Activated naive CD4-positive, alpha-beta T cell treated with anti-CD3 and anti-CD28 coated beads for 36 hours (primary cell): ENCODE measurements around the gene TBC1D25. TPM values are rescaled to one million over a fixed set of nuclear protein-coding genes. Genes with fewer than 3 reads are reported as not detected.

Experiments
- CTCF ChIA-PET: fragments of 350-600 bp; sonication (Branson Sonifier 250); formaldehyde crosslinking; loops from one replicate; lab custom pipeline; 2021; ENCODE audit warnings: antibody characterized with exemption; lab: Charles Lee
- DNase-seq: peaks from one replicate; pipeline ENCODE4 v3.0.0-alpha.2; 2020
- H3K27ac Mint-ChIP-seq: one replicate; pipeline ENCODE4 v1.8.0; 2021; ENCODE audit warnings: mild to moderate bottlenecking, mixed read lengths
- H3K27me3 Mint-ChIP-seq: one replicate; pipeline ENCODE4 v1.8.0; 2021; ENCODE audit warnings: low read depth, mixed read lengths
- H3K36me3 Mint-ChIP-seq: one replicate; pipeline ENCODE4 v1.8.0; 2021; ENCODE audit warnings: low read depth, mixed read lengths
- H3K4me1 Mint-ChIP-seq: one replicate; pipeline ENCODE4 v1.8.0; 2021; ENCODE audit warnings: low read depth, mixed read lengths
- H3K4me3 Mint-ChIP-seq: one replicate; pipeline ENCODE4 v1.8.0; 2021; ENCODE audit warnings: mild to moderate bottlenecking, moderate library complexity, mixed read lengths
- H3K9me3 Mint-ChIP-seq: one replicate; pipeline ENCODE4 v1.8.0; 2021; ENCODE audit warnings: mixed read lengths
- intact Hi-C: fragments of 100-400 bp; cut with micrococcal nuclease; formaldehyde crosslinking; loops from one replicate; pipeline ENCODE4 v1.15.1; 2023
- total RNA-seq, 2 experiments: library from RNA; stranded (reverse); gene quantifications; one replicate each; pipeline ENCODE4 v1.2.3, GENCODE V29; 2021

TBC1D25 gene
- total RNA-seq, 2 experiments from 2014 or later: 10.6 to 11.1 TPM

- Mint-ChIP-seq H3K4me3 (peak overlapping the region; percentile 96), H3K27ac (peak overlapping the region; percentile 99), H3K9me3 (no peaks in the 10 kb centered on the region), H3K36me3 (peaks cover 38% of the 10 kb centered on the region), H3K27me3 (no peaks in the 10 kb centered on the region), H3K4me1 (peaks cover 32% of the 10 kb centered on the region)
- intact Hi-C loops: loop anchor here (10.0 kb wide), 1 partner anchor 491 kb away; no protein-coding TSS in a partner anchor
- CTCF ChIA-PET: no interaction called here
- no peak for DNase-seq
Observed at GRCh38 chrX:48575642-48576041, 36.1 kb downstream of the TBC1D25 start.

- DNase-seq: no peak
- CTCF ChIA-PET: no interaction called here
- intact Hi-C loops: loop anchor here (10.0 kb wide), 1 partner anchor 491 kb away; no protein-coding TSS in a partner anchor
- H3K4me1 Mint-ChIP-seq: peaks cover 32% of the 10 kb centered on the region
- no peaks in the 10 kb centered on the region for H3K9me3 Mint-ChIP-seq
- peak overlapping the region; percentile 96 for H3K4me3 Mint-ChIP-seq
- peak overlapping the region; percentile 99 for H3K27ac Mint-ChIP-seq
- H3K36me3 Mint-ChIP-seq: peaks cover 38% of the 10 kb centered on the region
- H3K27me3 Mint-ChIP-seq: no peaks in the 10 kb centered on the region
Observed at GRCh38 chrX:48576108-48576507, 36.6 kb downstream of the TBC1D25 start.

DNA sequence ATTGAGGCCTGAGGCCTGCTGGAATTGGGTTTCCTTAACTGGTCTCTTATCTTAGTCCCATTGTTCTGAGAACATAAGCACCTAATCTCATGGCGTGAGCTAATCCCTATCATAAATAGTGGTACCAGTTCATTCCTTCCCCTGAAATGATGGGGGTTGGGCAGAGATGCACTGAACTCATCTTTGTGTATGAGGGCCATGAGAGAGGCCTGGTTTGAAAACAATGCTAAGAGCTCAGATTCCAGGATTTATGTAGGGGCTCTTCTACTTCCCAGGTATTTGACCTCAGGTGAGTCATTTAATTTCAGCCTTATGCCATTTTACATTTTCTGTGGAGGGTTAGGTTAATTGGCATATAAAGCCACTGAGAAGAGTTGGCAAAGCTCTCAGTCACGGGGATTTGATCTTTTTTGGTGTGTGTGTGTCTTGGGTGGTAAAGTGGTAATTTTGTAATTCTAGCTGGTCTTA lies 39.2 kb downstream of the TBC1D25 start:
- H3K4me1 Mint-ChIP-seq: peaks cover 30% of the 10 kb centered on the region
- peaks cover 38% of the 10 kb centered on the region for H3K36me3 Mint-ChIP-seq
- intact Hi-C loops: loop anchor here (10.0 kb wide), 1 partner anchor 494 kb away; no protein-coding TSS in a partner anchor
- no peaks in the 10 kb centered on the region for H3K27me3 Mint-ChIP-seq
- H3K4me3 Mint-ChIP-seq: no peak overlapping the region
- CTCF ChIA-PET: no interaction called here
- peak overlapping the region; percentile 30 for H3K27ac Mint-ChIP-seq
- DNase-seq: no peak
- H3K9me3 Mint-ChIP-seq: no peaks in the 10 kb centered on the region

GRCh38 chrX:48579259-48579658 lies 39.7 kb downstream of the TBC1D25 start:
- H3K4me1 Mint-ChIP-seq: peaks cover 27% of the 10 kb centered on the region
- H3K27me3 Mint-ChIP-seq: no peaks in the 10 kb centered on the region
- no peak overlapping the region for H3K27ac Mint-ChIP-seq
- peaks cover 38% of the 10 kb centered on the region for H3K36me3 Mint-ChIP-seq
- intact Hi-C loops: loop anchor here (10.0 kb wide), 1 partner anchor 494 kb away; no protein-coding TSS in a partner anchor
- no peak overlapping the region for H3K4me3 Mint-ChIP-seq
- H3K9me3 Mint-ChIP-seq: no peaks in the 10 kb centered on the region
- CTCF ChIA-PET: no interaction called here
- DNase-seq: no peak

- Mint-ChIP-seq H3K27me3 (no peaks in the 10 kb centered on the region), H3K27ac (no peak overlapping the region), H3K4me1 (peaks cover 22% of the 10 kb centered on the region), H3K4me3 (no peak overlapping the region), H3K36me3 (peaks cover 28% of the 10 kb centered on the region), H3K9me3 (no peaks in the 10 kb centered on the region)
- CTCF ChIA-PET: no interaction called here
- intact Hi-C loops: no loop called here
- no peak for DNase-seq
Observed at GRCh38 chrX:48580662-48581061, 41.1 kb downstream of the TBC1D25 start.

DNA sequence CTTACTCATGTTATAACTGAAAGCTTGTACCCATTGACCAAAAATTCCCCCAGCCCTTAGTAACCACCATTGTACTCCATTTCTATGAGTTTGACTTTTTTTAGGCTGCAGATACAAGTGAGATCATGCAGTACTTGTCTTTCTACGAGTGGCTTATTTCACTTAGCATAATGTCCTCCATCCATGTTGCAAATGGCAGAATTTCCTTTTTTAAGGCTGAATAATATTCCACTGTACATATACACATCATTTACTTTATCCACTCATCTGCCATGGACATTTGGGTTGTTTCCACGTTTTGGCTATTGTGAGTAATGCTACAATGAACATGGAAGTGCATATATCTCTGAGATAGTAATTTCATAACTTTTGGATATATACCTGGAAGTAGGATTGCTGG lies 45.2 kb downstream of the TBC1D25 start:
- no peak overlapping the region for H3K27ac Mint-ChIP-seq
- H3K27me3 Mint-ChIP-seq: no peaks in the 10 kb centered on the region
- intact Hi-C loops: no loop called here
- DNase-seq: no peak
- H3K4me3 Mint-ChIP-seq: no peak overlapping the region
- no peaks in the 10 kb centered on the region for H3K9me3 Mint-ChIP-seq
- CTCF ChIA-PET: interaction anchor here (0.8 kb wide), 1 partner anchor 117 kb away, joined by 6 read pairs; no protein-coding TSS in a partner anchor
- peaks cover 3% of the 10 kb centered on the region for H3K36me3 Mint-ChIP-seq
- peaks cover 3% of the 10 kb centered on the region for H3K4me1 Mint-ChIP-seq

DNA sequence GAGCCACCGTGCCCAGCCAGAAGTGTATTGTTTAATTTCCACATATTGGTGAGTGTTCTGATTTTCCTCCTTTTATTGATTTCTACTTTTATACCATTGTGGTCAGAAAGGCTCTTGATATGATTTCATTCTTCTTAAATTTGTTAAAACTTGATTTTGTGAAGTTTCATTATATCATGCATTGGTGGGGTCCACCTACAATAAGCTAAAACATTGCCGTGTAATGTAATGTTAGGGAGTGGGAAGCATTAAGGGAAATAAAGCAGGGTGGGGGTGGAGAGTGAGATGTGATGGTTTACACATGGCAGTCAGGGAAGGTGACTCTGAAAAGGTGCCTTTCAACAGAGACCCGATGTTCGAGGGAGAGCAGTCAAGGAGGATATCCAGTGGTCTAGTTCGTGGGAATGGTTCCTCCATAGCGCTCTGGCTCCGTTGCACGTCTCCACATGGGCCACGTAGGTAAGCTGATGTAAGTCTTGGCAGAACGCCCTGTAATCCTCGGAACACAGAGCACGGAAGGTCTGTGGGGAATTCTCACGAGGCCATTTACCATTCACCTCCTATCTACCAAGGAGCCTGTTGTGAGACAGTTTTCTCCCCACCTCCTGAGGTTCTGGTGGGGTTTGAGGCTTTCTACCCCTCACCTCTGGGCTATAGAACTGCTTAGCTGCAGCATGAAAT lies 50.1 kb downstream of the TBC1D25 start:
- H3K4me1 Mint-ChIP-seq: no peaks in the 10 kb centered on the region
- no peak for DNase-seq
- H3K36me3 Mint-ChIP-seq: no peaks in the 10 kb centered on the region
- no peak overlapping the region for H3K27ac Mint-ChIP-seq
- intact Hi-C loops: loop anchor here (10.0 kb wide), 1 partner anchor 85 kb away; no protein-coding TSS in a partner anchor
- H3K9me3 Mint-ChIP-seq: no peaks in the 10 kb centered on the region
- H3K4me3 Mint-ChIP-seq: no peak overlapping the region
- no peaks in the 10 kb centered on the region for H3K27me3 Mint-ChIP-seq
- CTCF ChIA-PET: interaction anchor here (1.4 kb wide), 1 partner anchor 15 kb away, joined by 3 read pairs; the partner anchor contains the start of gene RBM3

GRCh38 chrX:48590203-48591103 lies 50.9 kb downstream of the TBC1D25 start:
- no peak overlapping the region for H3K27ac Mint-ChIP-seq
- H3K36me3 Mint-ChIP-seq: no peaks in the 10 kb centered on the region
- H3K4me3 Mint-ChIP-seq: no peak overlapping the region
- DNase-seq: no peak
- no peaks in the 10 kb centered on the region for H3K4me1 Mint-ChIP-seq
- CTCF ChIA-PET: no interaction called here
- no peaks in the 10 kb centered on the region for H3K9me3 Mint-ChIP-seq
- intact Hi-C loops: loop anchor here (10.0 kb wide), 1 partner anchor 84 kb away; no protein-coding TSS in a partner anchor
- H3K27me3 Mint-ChIP-seq: no peaks in the 10 kb centered on the region

DNA sequence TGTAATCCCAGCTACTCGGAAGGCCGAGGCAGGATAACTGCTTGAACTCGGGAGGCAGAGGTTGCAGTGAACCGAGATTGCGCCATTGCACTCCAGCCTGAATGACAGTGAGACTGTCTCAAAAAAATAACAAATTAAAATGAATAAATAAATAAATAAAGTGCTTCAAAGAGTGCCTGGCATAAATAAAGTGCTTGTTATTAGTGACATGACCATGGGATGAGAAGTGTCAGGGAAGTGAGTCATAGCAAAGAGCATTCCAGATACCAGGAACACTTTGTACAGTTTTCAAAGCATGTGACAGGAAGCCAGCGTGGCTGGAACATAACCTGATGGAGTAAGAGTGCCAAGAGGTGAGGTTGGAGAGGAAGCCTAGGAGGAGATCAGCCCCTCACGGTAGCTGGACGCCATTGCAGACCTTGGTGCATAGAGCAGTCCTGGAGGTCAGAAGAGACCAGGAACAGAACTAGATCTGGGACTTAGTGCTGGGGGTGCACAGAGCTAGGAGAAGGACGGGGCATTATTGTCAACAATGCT lies 51.8 kb downstream of the TBC1D25 start:
- intact Hi-C loops: loop anchor here (10.0 kb wide), 1 partner anchor 83 kb away; no protein-coding TSS in a partner anchor
- Mint-ChIP-seq H3K27me3 (no peaks in the 10 kb centered on the region), H3K4me3 (no peak overlapping the region), H3K27ac (no peak overlapping the region), H3K9me3 (no peaks in the 10 kb centered on the region), H3K4me1 (no peaks in the 10 kb centered on the region), H3K36me3 (no peaks in the 10 kb centered on the region)
- no peak for DNase-seq
- CTCF ChIA-PET: no interaction called here

GRCh38 chrX:48592971-48593370 lies 53.5 kb downstream of the TBC1D25 start:
- CTCF ChIA-PET: no interaction called here
- intact Hi-C loops: loop anchor here (10.0 kb wide), 1 partner anchor 82 kb away; no protein-coding TSS in a partner anchor
- H3K27ac Mint-ChIP-seq: no peak overlapping the region

DNA sequence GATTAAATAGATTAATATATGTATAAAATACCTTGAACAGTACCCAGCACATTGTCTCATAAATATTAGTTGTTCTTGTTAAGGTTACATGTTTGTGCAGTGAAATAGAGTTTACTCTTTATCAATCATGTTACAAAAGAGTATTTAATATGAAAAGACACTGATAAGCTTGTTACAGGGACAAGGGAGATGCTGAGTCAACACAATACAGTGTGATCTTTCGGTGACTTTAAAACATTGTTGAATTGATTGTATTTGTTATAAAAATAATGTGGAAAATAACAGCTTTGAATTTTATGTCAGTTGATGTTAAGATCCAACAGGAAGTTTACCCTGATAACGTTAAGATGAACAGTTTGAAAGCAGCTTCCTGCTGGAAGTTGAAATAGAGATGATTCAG lies 56.4 kb downstream of the TBC1D25 start:
- no peak for DNase-seq
- Mint-ChIP-seq H3K27me3 (no peaks in the 10 kb centered on the region), H3K4me1 (peaks cover 7% of the 10 kb centered on the region), H3K27ac (no peak overlapping the region), H3K36me3 (peaks cover 1% of the 10 kb centered on the region), H3K4me3 (no peak overlapping the region), H3K9me3 (no peaks in the 10 kb centered on the region)
- intact Hi-C loops: loop anchor here (2.0 to 10.0 kb wide), 2 partner anchors 57 to 79 kb away; partner anchors contain the start of gene TBC1D25
- CTCF ChIA-PET: interaction anchor here (1.6 kb wide), 1 partner anchor 12 kb away, joined by 3 read pairs; no protein-coding TSS in a partner anchor

More at GRCh38 chrX:48592971-48593370, 53.5 kb downstream of the TBC1D25 start:
- Mint-ChIP-seq H3K36me3 (peaks cover 1% of the 10 kb centered on the region), H3K9me3 (no peaks in the 10 kb centered on the region), H3K4me3 (no peak overlapping the region), H3K27me3 (no peaks in the 10 kb centered on the region), H3K4me1 (peaks cover 3% of the 10 kb centered on the region)
- no peak for DNase-seq
